UCSD-AML1 (cell line): ENCODE data around the gene SPINK7.
"Not testable (repeated sequence)": the region's sequence is repeated elsewhere in the genome, so short reads cannot be mapped to it uniquely, and the experiment has no call there.

Source experiments
- DNase-seq: peaks from one replicate; lab custom pipeline; 2025; ENCODE audit not compliant: unreplicated experiment; lab: John Stamatoyannopoulos, UW

The SPINK7 gene

DNA sequence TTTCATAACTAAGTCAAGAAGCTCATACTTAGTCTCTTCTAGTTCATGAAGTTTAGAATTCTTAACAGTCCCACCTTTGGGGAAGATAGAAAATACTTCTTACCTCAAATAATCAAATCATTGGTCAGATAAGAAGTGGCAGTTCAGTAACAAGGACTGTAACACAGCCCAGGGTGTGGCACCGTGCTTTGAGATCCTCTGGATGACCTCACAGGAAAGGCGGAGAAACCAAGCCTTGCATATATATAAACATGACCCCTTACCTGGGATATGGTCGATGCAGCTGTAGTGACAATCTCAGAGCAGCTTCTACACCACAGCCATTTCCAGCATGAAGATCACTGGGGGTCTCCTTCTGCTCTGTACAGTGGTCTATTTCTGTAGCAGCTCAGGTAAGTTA, at the start of gene SPINK7:
Gene SPINK7 (plus strand): TSS at position 271 of the 400 bp plus-strand sequence. CDS start 61 bp downstream, at position 332.
- DNase-seq = no peak

- no peak for DNase-seq
These were observed 44.3 kb upstream of the SPINK7 start for GRCh38 chr5:148267962-148268361.

DNA sequence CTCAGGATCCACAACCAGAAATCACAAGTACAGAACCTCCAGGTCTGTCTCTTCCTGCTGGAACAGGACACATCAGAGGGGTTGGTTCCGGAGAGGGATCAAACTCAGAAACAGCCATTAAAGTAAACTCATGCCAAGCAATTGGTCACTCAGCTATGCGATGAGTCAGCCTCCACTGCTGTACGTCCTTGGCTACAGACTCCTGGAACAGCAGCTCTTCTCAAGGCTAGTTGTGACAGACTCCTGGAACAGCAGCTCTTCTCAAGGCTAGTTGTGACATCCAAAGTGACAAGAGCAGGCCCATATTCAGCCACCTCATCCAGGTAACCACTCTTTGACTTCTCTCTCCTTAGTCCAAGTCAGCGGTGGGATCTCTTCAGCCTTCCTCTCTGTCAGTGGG, 43.7 kb upstream of the SPINK7 start, which contains the start of gene SPINK13:
Gene SPINK13 (plus strand): TSS at position 229 of the 400 bp plus-strand sequence. CDS start 1,279 bp downstream, outside the sequence.
- DNase-seq = no peak

DNA sequence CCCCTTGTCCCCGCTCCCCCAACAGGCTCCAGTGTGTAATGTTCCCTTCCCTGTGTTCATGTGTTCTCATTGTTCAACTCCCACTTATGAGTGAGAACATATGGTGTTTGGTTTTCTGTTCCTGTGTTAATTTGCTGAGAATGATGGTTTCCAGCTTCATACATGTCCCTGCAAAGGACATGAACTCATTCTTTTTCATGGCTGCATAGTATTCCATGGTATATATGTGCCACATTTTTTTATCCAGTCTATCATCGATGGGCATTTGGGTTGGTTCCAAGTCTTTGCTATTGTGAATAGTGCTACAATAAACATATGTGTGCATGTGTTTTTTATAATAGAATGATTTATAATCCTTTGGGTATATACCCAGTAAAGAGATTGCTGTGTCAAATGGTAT, 37.1 kb upstream of the SPINK7 start:
- DNase-seq = not testable (repeated sequence)

DNA sequence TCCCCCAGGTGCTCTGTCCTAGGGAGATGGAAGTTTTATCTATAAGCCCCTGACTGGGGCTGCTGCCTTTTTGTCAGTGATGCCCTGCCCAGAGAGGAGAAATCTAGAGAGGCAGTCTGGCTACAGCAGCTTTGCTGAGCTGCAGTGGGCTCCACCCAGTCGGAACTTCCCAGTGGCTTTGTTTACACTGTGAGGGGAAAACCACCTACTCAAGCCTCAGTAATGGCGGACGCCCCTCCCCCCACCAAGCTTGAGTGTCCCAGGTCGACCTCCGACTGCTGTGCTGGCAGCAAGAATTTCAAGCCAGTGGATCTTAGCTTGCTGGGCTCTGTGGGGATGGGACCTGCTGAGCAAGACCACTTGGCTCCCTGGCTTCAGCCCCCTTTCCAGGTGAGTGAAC, 31.3 kb upstream of the SPINK7 start:
- DNase-seq = not testable (repeated sequence)

DNA sequence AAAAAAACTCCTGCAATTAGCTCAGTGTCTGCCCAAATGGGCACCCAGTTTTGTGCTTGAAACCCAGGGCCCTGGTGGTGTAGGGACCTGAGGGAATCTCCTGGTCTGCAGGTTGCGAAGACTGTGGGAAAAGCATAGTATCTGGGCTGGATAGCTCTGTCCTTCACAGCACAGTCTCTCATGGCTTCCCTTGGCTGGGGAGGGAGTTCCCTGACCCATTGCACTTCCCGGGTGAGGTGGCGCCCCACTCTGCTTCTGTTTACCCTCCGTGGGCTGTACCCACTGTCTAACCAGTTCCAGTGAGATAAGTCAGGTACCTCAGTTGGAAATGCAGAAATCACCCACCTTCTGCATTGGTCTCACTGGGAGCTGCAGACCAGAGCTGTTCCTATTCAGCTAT, 30.9 kb upstream of the SPINK7 start:
- DNase-seq = not testable (repeated sequence)

GRCh38 chr5:148290271-148291195, 21.7 kb upstream of the SPINK7 start:
- DNase-seq = no peak

GRCh38 chr5:148297731-148298130, 14.5 kb upstream of the SPINK7 start:
- no peak for DNase-seq

GRCh38 chr5:148306446-148306845, 5.8 kb upstream of the SPINK7 start:
- DNase-seq = no peak

DNA sequence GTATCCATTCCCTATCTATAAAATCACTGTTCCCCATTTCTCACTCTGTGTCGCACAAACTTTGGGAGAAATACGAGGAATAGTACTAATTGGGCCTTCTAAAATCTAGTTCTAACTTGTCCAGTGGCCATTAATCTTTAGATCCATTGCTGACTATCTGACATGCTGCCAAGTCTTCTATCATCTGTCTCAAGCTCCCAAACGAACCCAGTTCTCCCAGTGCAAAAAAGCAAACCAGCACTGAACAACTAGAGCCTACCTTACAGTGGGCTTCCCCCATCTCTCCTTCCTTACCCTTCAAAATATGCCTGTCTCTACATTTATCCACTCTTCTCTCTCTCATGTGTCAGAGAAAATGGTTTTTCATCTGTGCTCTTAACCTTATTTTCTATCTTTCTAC, 3.2 kb upstream of the SPINK7 start:
- no peak for DNase-seq

GRCh38 chr5:148309746-148310145, 2.5 kb upstream of the SPINK7 start:
- no peak for DNase-seq

DNA sequence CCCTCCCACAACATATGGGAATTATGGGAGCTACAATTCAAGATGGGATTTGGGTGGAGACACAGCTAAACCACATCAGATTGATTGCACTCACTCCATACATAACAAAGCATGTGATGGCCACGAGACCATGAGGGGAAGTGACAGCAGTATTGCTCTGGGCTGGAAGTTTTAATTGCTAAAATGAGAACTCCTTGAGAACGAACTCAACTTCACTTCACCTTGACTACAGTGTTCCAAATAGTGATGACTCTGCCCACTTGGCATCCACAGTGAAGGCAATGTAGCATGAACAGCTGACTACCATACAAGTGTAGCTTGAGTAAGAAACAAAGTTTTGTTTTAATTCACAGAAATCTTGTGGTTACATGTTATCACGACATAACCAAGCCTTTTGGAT, 739 bp upstream of the SPINK7 start:
- no peak for DNase-seq

DNA sequence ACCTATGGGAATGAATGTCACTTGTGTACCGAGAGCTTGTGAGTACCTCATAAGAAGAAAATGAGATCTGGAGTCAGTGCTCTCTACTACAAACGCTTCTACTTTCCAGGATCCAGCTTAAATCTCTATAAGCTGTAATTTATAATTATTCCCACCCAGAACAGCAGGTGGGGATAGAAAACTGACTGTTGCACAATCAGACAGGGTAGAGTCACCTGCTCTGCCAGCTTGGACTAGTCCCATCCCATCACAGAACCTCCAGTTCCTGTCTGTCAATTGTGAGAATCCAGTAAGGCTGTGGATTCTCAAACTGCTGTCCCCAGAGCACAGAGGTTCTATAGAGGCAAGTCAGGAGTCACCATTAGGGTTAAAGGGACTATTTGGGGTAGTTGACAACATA, 2.0 kb downstream of the SPINK7 start:
- DNase-seq = no peak

- no peak for DNase-seq
These were observed 2.5 kb downstream of the SPINK7 start for GRCh38 chr5:148314731-148315130.

- not testable (repeated sequence) for DNase-seq
These were observed 8.1 kb downstream of the SPINK7 start for GRCh38 chr5:148320011-148320963.

DNA sequence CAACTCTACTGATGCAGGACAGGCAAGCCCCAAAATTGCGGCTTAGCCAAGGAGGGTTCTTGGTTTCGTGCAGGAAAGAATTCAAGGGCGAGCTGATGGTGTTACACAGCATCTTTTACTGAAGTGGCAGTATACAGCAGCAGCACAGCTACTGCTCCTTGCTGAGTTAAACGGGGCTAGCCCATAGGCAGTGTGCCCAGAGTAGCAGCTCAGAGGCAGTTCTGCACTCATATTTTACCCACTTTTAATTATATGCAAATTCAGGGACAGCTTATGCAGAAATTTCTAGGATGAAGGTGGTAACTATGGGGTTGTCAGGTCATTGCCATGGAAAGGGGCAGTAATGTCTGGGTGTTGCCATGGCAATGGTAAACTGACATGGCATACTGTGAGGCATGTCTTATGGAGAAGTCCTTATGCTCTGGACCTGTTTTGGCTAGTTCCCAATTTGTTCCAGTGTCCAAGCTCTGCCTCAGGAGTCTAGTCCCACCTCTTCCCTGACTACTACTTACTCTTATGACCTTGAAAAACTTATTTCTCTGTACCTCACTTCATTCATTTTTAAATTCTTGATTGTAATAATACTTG, 21.1 kb downstream of the SPINK7 start:
- no peak for DNase-seq

GRCh38 chr5:148335259-148335658, 23.0 kb downstream of the SPINK7 start, which contains the start of gene SPINK9:
TSS of gene SPINK9 (plus strand) at chr5:148335559. CDS start at chr5:148335614, 55 bp downstream.
- no peak for DNase-seq

- DNase-seq = no peak
These were observed 24.6 kb downstream of the SPINK7 start for GRCh38 chr5:148336704-148337435.

DNA sequence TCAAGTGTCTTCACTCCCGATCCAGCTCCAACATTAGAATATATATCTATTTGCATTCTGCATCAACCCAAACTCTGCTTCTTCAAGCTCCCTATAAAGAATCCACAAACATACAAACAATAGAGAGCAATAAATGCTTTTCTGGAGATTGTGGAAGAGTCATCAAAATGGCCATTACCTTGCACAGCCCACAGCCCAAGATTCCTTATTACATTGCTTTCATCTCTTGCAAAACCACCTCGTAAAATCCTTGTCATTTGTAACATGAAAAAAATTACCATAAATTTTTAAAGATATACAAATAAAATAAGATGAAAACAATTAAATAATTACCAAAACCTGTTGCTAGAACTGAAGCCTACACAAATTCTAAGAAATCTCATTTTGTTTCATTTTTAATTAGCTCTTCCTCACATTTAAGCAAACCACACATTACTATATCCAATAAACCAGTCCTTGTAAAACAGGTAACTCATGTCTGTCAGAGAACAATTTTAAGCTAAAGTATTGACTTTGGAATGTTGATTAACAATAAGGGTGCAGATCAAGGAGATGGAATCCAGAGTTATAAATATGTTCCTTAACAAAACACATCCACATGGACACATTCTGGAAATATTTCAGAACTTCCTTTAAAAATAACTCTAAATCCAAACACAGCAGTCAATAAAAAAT, 30.3 kb downstream of the SPINK7 start:
- no peak for DNase-seq

DNA sequence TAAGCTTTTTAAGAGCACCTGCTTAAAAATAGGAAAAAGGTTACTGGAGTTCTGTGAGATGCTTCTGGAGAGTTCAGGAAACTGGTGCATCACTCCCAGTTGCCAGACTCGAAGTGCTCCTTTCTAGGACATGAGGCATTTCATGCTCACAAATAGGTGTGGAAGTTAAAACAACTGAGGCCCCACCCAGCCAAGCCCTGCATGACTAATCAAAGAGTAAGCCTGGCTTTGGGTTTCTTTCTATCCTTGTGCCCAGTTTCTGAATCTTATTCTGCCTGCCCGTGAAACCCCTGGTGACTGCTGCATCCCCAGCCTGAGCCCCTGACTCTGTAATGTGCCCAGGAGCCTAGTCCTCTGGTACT, 30.8 kb downstream of the SPINK7 start:
- no peak for DNase-seq
